Fibroblast of the aortic adventitia (primary cell): ENCODE results near the gene MEG3. TPM values are rescaled to one million over a fixed set of nuclear protein-coding genes. Genes with fewer than 3 reads are reported as not detected.

Experiments used
- DNase-seq: peaks from one replicate; pipeline ENCODE4 v3.0.0-alpha.2; 2010; ENCODE audit warnings: low read depth
- H3K4me3 ChIP-seq: 2 replicates; pipeline ENCODE4 v1.5.1; 2011; ENCODE audit warnings: low read depth, mild to moderate bottlenecking, control low read depth, low read length, moderate library complexity
- CTCF ChIP-seq: IDR thresholded peaks from 2 replicates; pipeline ENCODE4 v1.5.1; 2011; ENCODE audit warnings: mild to moderate bottlenecking, low read length, control low read depth, inconsistent platforms; ENCODE audit not compliant: insufficient read depth
- total RNA-seq: library from RNA; depleted of rRNA; stranded (reverse); fragments of >200 nt; gene quantifications from 2 replicates; pipeline ENCODE4 v1.2.3, GENCODE V29; 2012; ENCODE audit warnings: low replicate concordance

Gene MEG3
- total RNA-seq, 1 donor, result 155 TPM

GRCh38 chr14:100887728-100888335, 61.9 kb downstream of the MEG3 start:
- no peak for TF ChIP-seq CTCF
- no peak overlapping the region for H3K4me3 ChIP-seq
- no peak for DNase-seq

GRCh38 chr14:100888789-100889315, 62.9 kb downstream of the MEG3 start:
- peak; percentile 27 for DNase-seq

GRCh38 chr14:100889641-100890040, 63.7 kb downstream of the MEG3 start:
- no peak for TF ChIP-seq CTCF
- H3K4me3 ChIP-seq, result no peak overlapping the region
- DNase-seq, result no peak

More at GRCh38 chr14:100888789-100889315, 62.9 kb downstream of the MEG3 start:
- no peak overlapping the region for H3K4me3 ChIP-seq
- TF ChIP-seq CTCF, result no peak

GRCh38 chr14:100890061-100890850, 64.3 kb downstream of the MEG3 start:
- no peak overlapping the region for H3K4me3 ChIP-seq
- no peak for TF ChIP-seq CTCF
- DNase-seq, result no peak

GRCh38 chr14:100891051-100891450, 65.1 kb downstream of the MEG3 start:
- no peak for TF ChIP-seq CTCF
- H3K4me3 ChIP-seq, result no peak overlapping the region
- no peak for DNase-seq

- TF ChIP-seq CTCF, result no peak
- DNase-seq, result no peak
- no peak overlapping the region for H3K4me3 ChIP-seq
Measured at GRCh38 chr14:100891501-100892445, 65.9 kb downstream of the MEG3 start.
